NOMO-1 treated with DMSO at 0.1 percent for 48 hours (cell line): ENCODE data around the gene MCEE.
A peak's percentile ranks its signal among the peaks of the same experiment; 100 is the strongest.
"Not testable (repeated sequence)": the region's sequence is repeated elsewhere in the genome, so short reads cannot be mapped to it uniquely, and the experiment has no call there.

ENCODE experiments used
- DNase-seq: peaks from one replicate; lab custom pipeline; 2025; ENCODE audit not compliant: unreplicated experiment; lab: John Stamatoyannopoulos, UW

Gene MCEE

GRCh38 chr2:71130152-71130904, at the start of gene MCEE, which contains the start of gene MPHOSPH10:
MCEE (minus strand) TSS chr2:71130229; CDS start chr2:71130219, 10 bp downstream.
MPHOSPH10 (plus strand) TSS chr2:71130634; CDS start chr2:71130666, 32 bp downstream.
- DNase-seq = peak; percentile 89

- DNase-seq = not testable (repeated sequence)
Measured at GRCh38 chr2:71178836-71179235, 48.8 kb upstream of the MCEE start.

DNA sequence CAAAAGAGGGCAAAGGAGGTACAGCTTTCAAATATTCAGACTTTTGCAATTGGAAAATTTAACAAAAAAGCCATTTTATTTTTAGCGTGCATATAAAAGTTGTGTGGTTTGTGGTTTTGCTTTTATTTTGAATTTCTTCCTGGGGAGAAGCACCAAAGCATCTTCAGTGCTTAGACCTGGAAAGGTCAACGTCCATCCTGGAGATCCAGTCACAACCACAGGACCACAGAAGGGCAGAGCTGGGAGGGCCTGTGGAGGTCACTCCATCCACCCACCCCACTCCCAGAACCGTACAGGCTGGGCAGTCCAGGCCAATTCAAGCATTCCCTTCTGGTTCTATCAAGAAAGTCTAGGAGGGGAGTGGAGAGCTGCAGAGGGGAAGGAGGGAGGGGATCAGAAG, 44.2 kb upstream of the MCEE start:
- DNase-seq = peak; percentile 34

GRCh38 chr2:71173096-71173495, 43.1 kb upstream of the MCEE start:
- DNase-seq = no peak

DNA sequence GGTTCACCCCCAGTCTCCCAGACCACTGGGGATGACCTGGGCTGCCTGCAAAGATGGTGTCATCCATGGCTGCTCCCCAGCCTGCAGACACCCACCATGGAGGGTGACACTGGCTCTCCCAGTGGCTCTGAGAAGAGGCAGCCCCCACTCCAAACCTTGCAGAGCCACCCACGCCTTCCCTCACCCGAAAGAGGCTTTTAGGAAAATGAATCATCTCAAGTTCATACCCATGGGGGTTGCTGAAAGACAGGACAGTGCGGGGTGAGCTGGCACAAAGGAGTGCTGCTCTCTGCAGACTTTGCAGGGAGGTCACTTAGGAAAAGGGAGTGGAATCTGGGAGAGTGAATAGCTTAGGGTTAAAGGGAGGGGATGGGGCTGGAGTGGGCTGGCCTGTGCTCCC, 36.8 kb upstream of the MCEE start:
- no peak for DNase-seq

GRCh38 chr2:71157124-71157793, 27.2 kb upstream of the MCEE start:
- DNase-seq = peak; percentile 18

DNA sequence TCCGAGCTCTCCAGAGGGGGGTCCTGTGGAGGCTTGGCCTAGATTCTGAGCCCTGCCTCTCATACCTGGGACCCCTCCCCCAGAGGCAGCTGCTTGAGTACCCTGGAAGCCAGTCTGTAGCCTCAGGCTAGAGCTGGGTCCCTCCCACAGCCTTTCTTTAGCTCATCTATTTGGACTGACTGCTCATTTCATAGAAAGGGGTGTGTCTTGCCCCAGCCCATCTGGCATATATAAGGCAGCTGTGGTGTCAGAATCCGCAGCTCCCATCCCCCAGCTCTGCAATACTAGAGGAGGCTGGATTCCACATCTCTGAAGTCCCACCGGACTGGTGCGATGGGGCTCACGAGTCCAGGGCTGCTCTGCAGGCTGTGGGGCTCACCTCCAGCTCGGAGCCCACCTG, 26.5 kb upstream of the MCEE start:
- DNase-seq = no peak

GRCh38 chr2:71155846-71156245, 25.8 kb upstream of the MCEE start:
- no peak for DNase-seq

DNA sequence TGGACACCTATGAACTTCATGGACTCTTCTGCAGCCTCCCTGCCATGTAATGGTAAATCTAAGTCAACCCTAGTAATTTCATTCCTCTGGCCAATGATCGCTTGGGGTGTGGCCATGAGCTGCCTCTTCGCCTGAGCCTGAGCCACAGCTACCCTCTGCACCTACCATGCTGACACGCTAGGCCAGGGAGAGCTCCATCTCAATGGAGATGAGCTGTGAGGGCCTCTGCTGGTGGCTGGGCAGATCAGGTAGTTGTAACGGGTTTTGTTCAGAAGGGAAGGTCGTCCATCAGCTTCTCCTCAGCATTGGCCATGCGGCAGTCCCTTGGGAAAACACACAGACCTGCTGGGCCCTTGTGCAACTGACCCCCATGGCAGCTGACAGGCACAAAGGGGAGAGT, 24.8 kb upstream of the MCEE start:
- DNase-seq = peak; percentile 43

DNA sequence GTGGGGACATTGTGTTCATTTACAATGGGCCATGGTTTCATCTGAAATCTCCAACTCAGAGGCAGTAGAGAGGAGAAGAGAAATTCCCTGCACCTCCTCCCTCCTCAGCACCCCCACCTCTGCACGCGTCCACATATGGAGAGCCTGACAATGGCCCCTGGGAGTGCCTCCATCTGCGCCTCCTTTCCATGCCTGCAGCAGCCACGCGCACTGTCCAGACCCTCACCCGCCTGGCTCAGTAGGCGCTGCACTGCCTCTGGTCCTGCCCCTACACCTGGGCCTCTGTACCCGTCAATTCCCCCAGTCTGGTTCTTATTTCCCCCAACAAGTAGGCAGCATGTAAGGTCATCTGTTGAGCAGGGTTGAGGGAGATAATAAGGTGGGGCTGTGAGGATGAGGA, 24.2 kb upstream of the MCEE start:
- DNase-seq = no peak

- DNase-seq = no peak
Measured at GRCh38 chr2:71153585-71154224, 23.7 kb upstream of the MCEE start.

- no peak for DNase-seq
Measured at GRCh38 chr2:71151620-71152019, 21.6 kb upstream of the MCEE start.

- no peak for DNase-seq
Measured at GRCh38 chr2:71150082-71150816, 20.2 kb upstream of the MCEE start.

DNA sequence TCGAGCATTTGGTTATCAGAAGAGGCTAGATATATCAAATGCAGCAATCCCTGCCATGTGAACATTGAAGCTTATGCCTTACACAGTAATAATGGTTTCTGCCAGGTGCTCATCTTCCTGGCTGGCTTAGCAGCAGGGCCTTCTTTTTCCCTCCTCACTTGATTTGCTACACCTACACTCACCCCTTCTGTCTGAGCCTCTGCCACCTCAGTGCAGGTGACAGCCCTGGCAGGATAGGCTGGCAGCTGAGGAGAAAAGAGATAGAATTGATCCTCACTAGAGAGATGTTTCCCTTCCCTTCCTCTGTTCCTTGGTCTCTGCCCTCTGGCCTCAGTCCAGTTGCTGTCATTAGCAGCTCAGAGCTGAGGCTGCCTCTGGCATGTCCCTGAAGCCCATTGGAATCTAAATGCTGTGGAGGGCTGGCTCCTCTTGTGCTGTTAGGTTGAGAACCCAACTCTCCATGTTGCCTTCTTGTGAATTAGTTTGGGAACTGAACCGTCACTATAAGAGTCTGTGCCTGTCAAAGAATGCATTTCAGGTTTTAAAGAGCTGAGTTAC, 18.6 kb upstream of the MCEE start:
- DNase-seq = no peak

DNA sequence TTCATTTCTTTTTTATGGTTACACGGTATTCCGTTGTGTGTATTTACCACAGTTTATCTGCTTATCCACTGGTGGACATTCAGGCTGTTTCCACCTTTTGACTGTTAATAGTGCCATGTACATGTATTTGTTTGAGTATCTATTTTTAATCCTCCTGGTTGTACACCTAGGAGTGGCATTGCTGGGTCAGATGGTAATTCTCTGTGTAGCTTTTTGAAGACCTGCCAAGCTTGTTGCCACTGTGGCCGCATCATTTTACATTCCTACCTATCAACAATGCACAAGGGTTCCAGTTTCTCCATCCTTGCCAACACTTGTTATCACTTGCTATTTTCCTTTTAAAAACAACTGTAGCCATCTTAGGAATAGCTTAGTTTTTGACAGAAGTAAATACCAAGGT, 13.8 kb upstream of the MCEE start:
- no peak for DNase-seq

- DNase-seq = no peak
Measured at GRCh38 chr2:71136174-71136573, 6.1 kb upstream of the MCEE start.

- DNase-seq = no peak
Measured at GRCh38 chr2:71133603-71134002, 3.6 kb upstream of the MCEE start.

GRCh38 chr2:71131387-71132166, 1.5 kb upstream of the MCEE start:
- DNase-seq = not testable (repeated sequence)

GRCh38 chr2:71130905-71131244, 846 bp upstream of the MCEE start:
- peak; percentile 50 for DNase-seq

DNA sequence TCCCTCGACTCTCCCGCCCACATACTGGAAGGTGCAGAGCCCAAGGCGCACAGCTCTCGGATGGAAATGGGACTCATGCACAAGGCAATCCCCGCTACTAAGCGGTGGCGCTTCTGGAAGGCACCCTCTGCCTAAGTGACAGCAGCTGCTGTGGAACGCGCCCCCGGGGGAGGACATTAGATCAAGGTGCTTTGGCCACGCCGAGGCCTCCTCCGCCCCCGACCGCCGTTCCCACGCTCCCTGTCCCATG, 202 bp downstream of the MCEE start:
- DNase-seq = peak; percentile 47
